Trophoblast cell (in vitro differentiated cells and primary cell): ENCODE results near the gene CEP250.
A peak's percentile ranks its signal among the peaks of the same experiment; 100 is the strongest.
"Not testable (repeated sequence)": the region's sequence is repeated elsewhere in the genome, so short reads cannot be mapped to it uniquely, and the experiment has no call there.

ENCODE experiments used
- DNase-seq, 2 donors: peaks; one replicate each; pipeline ENCODE4 v3.0.0-alpha.2; 2016
- H2AFZ ChIP-seq: 2 replicates; pipeline ENCODE4 v1.6.1; 2013; ENCODE audit warnings: low read length, moderate library complexity, mild to moderate bottlenecking; ENCODE audit not compliant: insufficient read depth, poor library complexity
- H2AK5ac ChIP-seq: 2 replicates; pipeline ENCODE4 v1.6.1; 2013; ENCODE audit warnings: mild to moderate bottlenecking, low read length
- H2BK120ac ChIP-seq: 2 replicates; pipeline ENCODE4 v1.6.1; 2013; ENCODE audit warnings: low read length, mild to moderate bottlenecking, moderate library complexity; ENCODE audit not compliant: insufficient read depth, poor library complexity
- H2BK12ac ChIP-seq: 2 replicates; pipeline ENCODE4 v1.6.1; 2013; ENCODE audit warnings: mild to moderate bottlenecking, low read length, moderate library complexity
- H2BK5ac ChIP-seq: 2 replicates; pipeline ENCODE4 v1.6.1; 2013; ENCODE audit warnings: low read length, low read depth, moderate library complexity, mild to moderate bottlenecking; ENCODE audit not compliant: poor library complexity
- H3K14ac ChIP-seq: 2 replicates; pipeline ENCODE4 v1.6.1; 2013; ENCODE audit warnings: mild to moderate bottlenecking, low read length
- H3K18ac ChIP-seq: 2 replicates; pipeline ENCODE4 v1.6.1; 2013; ENCODE audit warnings: mild to moderate bottlenecking, low read length
- H3K23ac ChIP-seq: 2 replicates; pipeline ENCODE4 v1.6.1; 2013; ENCODE audit warnings: low read length
- H3K27ac ChIP-seq: 2 replicates; pipeline ENCODE4 v1.5.1; 2013; ENCODE audit warnings: low read depth, mild to moderate bottlenecking, inconsistent platforms, low read length, moderate library complexity
- H3K27me3 ChIP-seq: 2 replicates; pipeline ENCODE4 v1.6.1; 2013; ENCODE audit warnings: inconsistent platforms, mild to moderate bottlenecking, low read length, moderate library complexity; ENCODE audit not compliant: insufficient read depth
- H3K36me3 ChIP-seq, 2 experiments: 1 replicate in 1 of 2; 2 replicates in 1 of 2; pipeline ENCODE4 v1.6.1; 2013; ENCODE audit warnings: low read length in 2 of 2, mild to moderate bottlenecking in 2 of 2, moderate library complexity in 1 of 2; ENCODE audit not compliant: insufficient read depth in 2 of 2, control insufficient read depth in 1 of 2
- H3K4ac ChIP-seq: 2 replicates; pipeline ENCODE4 v1.6.1; 2013; ENCODE audit warnings: low read depth, mild to moderate bottlenecking, low read length, moderate library complexity
- H3K4me1 ChIP-seq, 2 experiments: 1 replicate in 1 of 2; 2 replicates in 1 of 2; pipeline ENCODE4 v1.6.1; 2013; ENCODE audit warnings: low read length in 2 of 2, mild to moderate bottlenecking in 2 of 2, moderate library complexity in 1 of 2; ENCODE audit not compliant: insufficient read depth in 2 of 2, control insufficient read depth in 1 of 2
- H3K4me2 ChIP-seq: 2 replicates; pipeline ENCODE4 v1.6.1; 2013; ENCODE audit warnings: inconsistent platforms, mild to moderate bottlenecking, low read length, moderate library complexity
- H3K4me3 ChIP-seq: 2 replicates; pipeline ENCODE4 v1.5.1; 2013; ENCODE audit warnings: mild to moderate bottlenecking, low read depth, low read length, inconsistent platforms
- H3K79me1 ChIP-seq: one replicate; pipeline ENCODE4 v1.6.1; 2013; ENCODE audit warnings: low read length
- H3K79me2 ChIP-seq: 2 replicates; pipeline ENCODE4 v1.6.1; 2013; ENCODE audit warnings: low read length, mild to moderate bottlenecking; ENCODE audit not compliant: control insufficient read depth, insufficient read depth, poor library complexity
- H3K9ac ChIP-seq: 2 replicates; pipeline ENCODE4 v1.6.1; 2013; ENCODE audit warnings: mild to moderate bottlenecking, low read length
- H3K9me3 ChIP-seq: 2 replicates; pipeline ENCODE4 v1.6.1; 2013; ENCODE audit warnings: low read depth, mild to moderate bottlenecking, control low read depth, inconsistent platforms, low read length; ENCODE audit not compliant: insufficient read depth
- H4K12ac ChIP-seq: 2 replicates; pipeline ENCODE4 v1.6.1; 2013; ENCODE audit warnings: low read depth, mild to moderate bottlenecking, low read length, moderate library complexity
- H4K8ac ChIP-seq: 2 replicates; pipeline ENCODE4 v1.6.1; 2013; ENCODE audit warnings: low read depth, mild to moderate bottlenecking, low read length, moderate library complexity
- H4K91ac ChIP-seq: one replicate; pipeline ENCODE4 v1.6.1; 2013; ENCODE audit warnings: low read depth, mild to moderate bottlenecking, low read length, moderate library complexity
- WGBS: extraction: QIAGEN DNeasy Blood & Tissue Kit; methylation state at CpG from one replicate; pipeline ENCODE4 v1.1.7; 2013; ENCODE audit warnings: missing lambda C conversion rate; ENCODE audit not compliant: insufficient read length, insufficient coverage; ENCODE audit errors: extremely low coverage; 5-methylcytosine and 5-hydroxymethylcytosine counted together

Gene CEP250

GRCh38 chr20:35542990-35543389 lies 87.6 kb downstream of the CEP250 start:
- H4K91ac ChIP-seq, result no peak overlapping the region
- no peak for DNase-seq
- no CpG with 5 or more reads among the region's 1 CpG for WGBS

DNA sequence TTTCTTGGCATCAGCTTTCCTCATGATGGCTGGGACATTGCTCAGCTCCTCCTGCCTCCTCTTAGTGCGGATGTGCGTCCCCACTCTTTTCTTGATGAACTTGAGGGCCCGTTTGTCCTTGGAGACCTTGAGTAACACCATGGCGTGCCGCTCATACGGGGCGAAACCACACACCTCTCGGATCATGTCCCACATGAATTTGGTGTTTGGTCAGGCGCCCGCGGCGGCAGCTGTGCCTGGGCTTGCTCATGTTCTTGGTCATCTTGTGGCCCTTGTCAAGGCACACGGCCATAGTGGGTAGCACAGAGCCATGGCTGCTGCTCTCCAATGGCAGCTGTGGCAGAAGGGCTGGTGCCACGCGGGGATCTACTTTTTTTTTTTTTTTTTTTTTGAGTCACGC lies 89.0 kb downstream of the CEP250 start:
- Histone ChIP-seq H3K27ac (no peak overlapping the region), H2AFZ (no peak overlapping the region), H3K23ac (no peak overlapping the region), H2BK12ac (no peak overlapping the region), H2AK5ac (no peak overlapping the region), H3K79me2 (peaks cover 5% of the 10 kb centered on the region), H3K79me1 (peaks cover 6% of the 10 kb centered on the region), H4K8ac (no peak overlapping the region), H3K14ac (no peak overlapping the region), H3K4me3 (no peak overlapping the region), H3K4me1 (peaks cover 7 to 10% of the 10 kb centered on the region in 2 experiments), H3K9me3 (no peaks in the 10 kb centered on the region), H3K27me3 (no peaks in the 10 kb centered on the region), H2BK120ac (no peak overlapping the region), H4K91ac (no peak overlapping the region), H2BK5ac (no peak overlapping the region), H3K9ac (no peak overlapping the region), H3K36me3 (peaks cover 24 to 30% of the 10 kb centered on the region in 2 experiments), H3K4me2 (no peak overlapping the region), H3K18ac (no peak overlapping the region), H4K12ac (no peak overlapping the region), H3K4ac (no peak overlapping the region)
- WGBS, result no CpG with 5 or more reads among the region's 16 CpGs
- DNase-seq, result no peak

More at GRCh38 chr20:35542990-35543389, 87.6 kb downstream of the CEP250 start:
- Histone ChIP-seq H3K9me3 (no peaks in the 10 kb centered on the region), H2BK120ac (no peak overlapping the region), H3K4ac (no peak overlapping the region), H3K4me2 (peak overlapping the region; percentile 81), H3K9ac (no peak overlapping the region), H3K79me1 (peaks cover 6% of the 10 kb centered on the region), H3K4me1 (peaks cover 7 to 10% of the 10 kb centered on the region in 2 experiments), H3K23ac (no peak overlapping the region), H3K14ac (no peak overlapping the region), H3K4me3 (no peak overlapping the region), H3K27me3 (no peaks in the 10 kb centered on the region), H3K27ac (no peak overlapping the region), H3K18ac (peak overlapping the region; percentile 6), H2BK5ac (no peak overlapping the region), H2BK12ac (no peak overlapping the region), H3K36me3 (peaks cover 13 to 20% of the 10 kb centered on the region in 2 experiments), H2AFZ (no peak overlapping the region), H4K12ac (peak overlapping the region; percentile 3), H3K79me2 (peaks cover 5% of the 10 kb centered on the region), H2AK5ac (no peak overlapping the region), H4K8ac (no peak overlapping the region)

DNA sequence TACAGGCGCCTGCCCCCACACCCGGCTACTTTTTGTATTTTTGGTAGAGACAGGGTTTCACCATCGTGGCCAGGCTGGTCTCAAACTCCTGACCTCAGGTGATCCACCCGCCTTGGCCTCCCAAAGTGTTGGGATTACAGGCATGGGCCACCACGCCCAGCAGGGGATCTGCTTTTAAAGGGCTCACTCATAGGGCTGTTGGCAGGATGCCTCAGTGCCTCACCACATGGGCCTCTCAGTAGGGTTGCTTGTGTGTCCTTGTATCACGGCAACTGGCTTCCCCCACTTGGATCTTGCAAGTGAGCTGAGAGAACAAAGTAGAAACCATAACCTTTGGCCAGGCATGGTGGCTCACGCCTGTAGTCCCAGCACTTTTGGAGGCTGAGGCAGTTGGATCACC lies 89.5 kb downstream of the CEP250 start:
- H3K36me3 ChIP-seq, result peaks cover 25 to 31% of the 10 kb centered on the region in 2 experiments
- H3K4me3 ChIP-seq, H3K27ac ChIP-seq, H2BK120ac ChIP-seq, H3K4me1 ChIP-seq, H3K14ac ChIP-seq, DNase-seq, H2AFZ ChIP-seq, H2BK5ac ChIP-seq, H3K9ac ChIP-seq, H2BK12ac ChIP-seq, H2AK5ac ChIP-seq, H4K8ac ChIP-seq, H3K27me3 ChIP-seq, H3K79me2 ChIP-seq, H3K4me2 ChIP-seq, H3K23ac ChIP-seq, H4K12ac ChIP-seq, H3K9me3 ChIP-seq, H4K91ac ChIP-seq, H3K4ac ChIP-seq, H3K18ac ChIP-seq, H3K79me1 ChIP-seq: not testable (repeated sequence)
- WGBS, result no CpG with 5 or more reads among the region's 7 CpGs

DNA sequence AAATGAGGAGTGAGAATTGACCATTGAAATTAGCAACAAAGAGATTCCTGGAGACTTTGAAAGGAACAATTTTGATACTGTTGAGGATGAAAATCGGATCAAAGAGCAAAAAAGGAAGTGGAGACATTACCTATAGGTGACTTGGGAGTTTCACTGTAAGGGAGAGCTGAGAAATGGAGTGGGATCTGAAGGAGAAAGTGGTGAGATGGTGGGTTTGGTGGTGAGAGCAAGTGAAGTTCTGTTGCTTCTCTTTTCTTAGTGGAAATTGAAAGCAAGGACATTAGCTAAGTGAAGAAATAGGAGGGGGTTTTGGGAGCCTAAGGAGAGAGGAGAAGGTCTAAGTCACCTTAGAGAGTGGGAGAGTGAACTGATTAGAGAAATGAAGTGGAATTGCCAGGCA lies 90.7 kb downstream of the CEP250 start:
- no peak for DNase-seq
- Histone ChIP-seq H3K18ac (no peak overlapping the region), H3K9ac (no peak overlapping the region), H3K14ac (no peak overlapping the region), H3K79me1 (peaks cover 6% of the 10 kb centered on the region), H2BK5ac (no peak overlapping the region), H2AFZ (no peak overlapping the region), H3K79me2 (peaks cover 5% of the 10 kb centered on the region), H4K12ac (no peak overlapping the region), H3K27ac (no peak overlapping the region), H2BK12ac (no peak overlapping the region), H3K36me3 (peaks cover 28 to 38% of the 10 kb centered on the region in 2 experiments), H3K4me1 (peaks cover 7 to 9% of the 10 kb centered on the region in 2 experiments), H3K4me2 (no peak overlapping the region), H3K4ac (no peak overlapping the region), H4K91ac (no peak overlapping the region), H3K23ac (no peak overlapping the region), H3K27me3 (no peaks in the 10 kb centered on the region), H2BK120ac (no peak overlapping the region), H3K4me3 (no peak overlapping the region), H4K8ac (no peak overlapping the region), H3K9me3 (no peaks in the 10 kb centered on the region), H2AK5ac (no peak overlapping the region)
- WGBS, result no CpG with 5 or more reads among the region's 1 CpG
